Measurements from ENCODE around the gene PLCD3. TPM values are rescaled to one million over a fixed set of nuclear protein-coding genes. Genes with fewer than 3 reads are reported as not detected.

PLCD3 gene
- total and polyA plus RNA-seq, 2 of the 4 experiments (the other 2 are of a cell fraction), result 5.6 to 36.6 TPM

- no peak for TF ChIP-seq RFX5 (IDR thresholded peaks at IDR 0.05; ENCODE audit: low read depth, low read length)
These were observed 34.0 kb downstream of the PLCD3 start (continued) for GRCh38 chr17:45098081-45098868.

DNA sequence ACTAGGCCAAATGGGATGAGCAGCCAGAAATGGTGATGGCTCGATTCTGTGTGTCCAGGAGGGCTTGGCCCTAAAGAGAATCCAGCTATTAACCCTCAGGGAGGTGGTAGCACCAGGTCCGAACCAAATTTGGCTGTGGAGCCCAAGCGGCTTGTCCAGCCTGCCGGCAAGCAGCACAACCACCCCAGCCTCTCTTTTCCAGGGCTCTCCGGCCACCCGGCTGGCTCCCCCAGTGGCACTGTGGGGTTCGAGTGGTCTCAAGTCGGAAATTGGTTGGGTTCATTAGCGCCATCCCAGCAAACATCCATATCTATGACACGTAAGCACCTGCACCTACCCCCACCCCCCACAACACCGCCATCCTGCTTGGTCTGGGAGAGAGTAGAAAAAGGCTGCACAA lies 35.4 kb downstream of the PLCD3 start:
- Histone ChIP-seq H3K27ac (ENCODE audit: insufficient read depth, low read length) (no peak overlapping the region), H3K36me3 (ENCODE audit: control insufficient read depth, insufficient read depth, low read length) (peaks cover 64% of the 10 kb centered on the region), H2BK120ac (ENCODE audit: low read depth, low read length) (no peak overlapping the region), H3K23ac (ENCODE audit: low read depth, low read length) (no peak overlapping the region), H3K9ac (ENCODE audit: low read depth, low read length) (no peak overlapping the region), H2AFZ (replicated peaks; ENCODE audit: low read length, poor library complexity) (no peak overlapping the region), H3K79me1 (ENCODE audit: low read depth in 1 of 2, low read length in 2 of 2) (peaks cover 26 to 55% of the 10 kb centered on the region in 2 experiments), H3K27me3 (ENCODE audit: control insufficient read depth, insufficient read depth, low read length) (no peaks in the 10 kb centered on the region), H4K91ac (ENCODE audit: insufficient read depth, low read depth, low read length) (no peak overlapping the region), H2AK9ac (replicated peaks; ENCODE audit: low read depth, low read length, poor library complexity) (peak overlapping the region; percentile 5), H4K5ac (ENCODE audit: low read depth, low read length) (no peak overlapping the region), H2BK20ac (ENCODE audit: low read depth, low read length) (no peak overlapping the region), H3K4me2 (ENCODE audit: low read depth, low read length) (no peak overlapping the region), H3K18ac (ENCODE audit: low read depth, low read length) (no peak overlapping the region), H3K4me1 (ENCODE audit: control insufficient read depth, insufficient read depth, low read length) (peaks cover 21% of the 10 kb centered on the region), H3K4ac (ENCODE audit: low read depth, low read length) (no peak overlapping the region), H2BK15ac (ENCODE audit: low read depth, low read length) (no peak overlapping the region), H3K56ac (ENCODE audit: extremely low read depth, insufficient read depth, low read length) (no peak overlapping the region), H2BK5ac (ENCODE audit: low read depth, low read length, poor library complexity, severe bottlenecking) (no peak overlapping the region), H3K14ac (replicated peaks; ENCODE audit: low read depth, low read length) (no peak overlapping the region), H3K9me1 (ENCODE audit: insufficient read depth, low read length) (peaks cover 9% of the 10 kb centered on the region; the same call in 1 of the 2 replicates), H3K4me3 (ENCODE audit: insufficient read depth, low read depth, low read length) (no peak overlapping the region), H4K20me1 (ENCODE audit: insufficient read depth, low read length) (peaks cover 4% of the 10 kb centered on the region; the same call in 1 of the 2 replicates), H2AK5ac (ENCODE audit: low read depth, low read length) (no peak overlapping the region), H4K8ac (ENCODE audit: low read depth in 2 of 2, low read length in 2 of 2) (no peak overlapping the region), H3K9me3 (ENCODE audit: control insufficient read depth, insufficient read depth, low read length) (0 out of 2 replicates have a peak, but pooled peaks cover 2% of the 10 kb centered on the region)
- DNase-seq (no peak), ATAC-seq (ENCODE audit: low read depth) (no peak)
- BruUV-seq (replicated peaks), result no TSS peak
- dilution Hi-C loops (cut with HindIII; ENCODE audit: low sequenced_read_pairs, unreplicated experiment), result no loop called here
- in situ Hi-C loops (cut with MboI; ENCODE audit: low sequenced_read_pairs), result no loop called here
- POLR2A ChIA-PET (ENCODE audit: unreplicated experiment), result no interaction called here
- WGBS, 2 experiments (ENCODE audit: extremely low coverage in 2 of 2, insufficient read length in 1 of 2), result 100% methylated on average over 3 of the region's 11 CpGs; no CpG with 5 or more reads in 1 of the 2 experiments
- CTCF ChIA-PET, result interaction anchor here (0.5 to 1.3 kb wide), 3 partner anchors 15 to 219 kb away, joined by 4 read pairs; no protein-coding TSS in a partner anchor
- TF ChIP-seq POLR2A (IDR thresholded peaks at IDR 0.05; ENCODE audit: low read depth, low read length), result no peak
- TF ChIP-seq FOS (IDR thresholded peaks at IDR 0.05; ENCODE audit: low read depth, low read length), result no peak
- no peak for TF ChIP-seq ELK1 (IDR thresholded peaks at IDR 0.05; ENCODE audit: borderline replicate concordance, low read depth, low read length)
- TF ChIP-seq CHD1 (IDR thresholded peaks at IDR 0.05; ENCODE audit: low read depth, low read length), result no peak
- TF ChIP-seq USF2 (IDR thresholded peaks at IDR 0.05; ENCODE audit: low read depth, low read length), result no peak
- no peak for TF ChIP-seq RCOR1 (IDR thresholded peaks at IDR 0.05; ENCODE audit: insufficient replicate concordance, low read length)
- TF ChIP-seq RFX5 (IDR thresholded peaks at IDR 0.05; ENCODE audit: low read depth, low read length), result no peak
- TF ChIP-seq RAD21 (IDR thresholded peaks at IDR 0.05; ENCODE audit: low read length), result no peak
- TF ChIP-seq MXI1 (IDR thresholded peaks at IDR 0.05; ENCODE audit: borderline replicate concordance, low read depth, low read length), result no peak
- TF ChIP-seq BHLHE40 (IDR thresholded peaks at IDR 0.05; ENCODE audit: low read depth, low read length), result no peak
- TF ChIP-seq CEBPB (IDR thresholded peaks at IDR 0.05; ENCODE audit: low read depth, low read length), result no peak
- no peak for TF ChIP-seq MAFK (IDR thresholded peaks at IDR 0.05; ENCODE audit: low read depth, low read length)
- TF ChIP-seq CTCF (conservative IDR thresholded peaks at IDR 0.05; ENCODE audit: low read depth, low read length), result no peak
- intact Hi-C loops (cut with micrococcal nuclease), result loop anchor here (1.0 kb wide), 1 partner anchor 36 kb away; no protein-coding TSS in a partner anchor
